ENCODE data around the gene PRKACG. TPM values are rescaled to one million over a fixed set of nuclear protein-coding genes. Genes with fewer than 3 reads are reported as not detected.

Gene PRKACG
- polyA plus RNA-seq, 1 donor (not counting 4 experiments of a cell fraction or from before 2014, with no cell fraction given) = not detected

DNA sequence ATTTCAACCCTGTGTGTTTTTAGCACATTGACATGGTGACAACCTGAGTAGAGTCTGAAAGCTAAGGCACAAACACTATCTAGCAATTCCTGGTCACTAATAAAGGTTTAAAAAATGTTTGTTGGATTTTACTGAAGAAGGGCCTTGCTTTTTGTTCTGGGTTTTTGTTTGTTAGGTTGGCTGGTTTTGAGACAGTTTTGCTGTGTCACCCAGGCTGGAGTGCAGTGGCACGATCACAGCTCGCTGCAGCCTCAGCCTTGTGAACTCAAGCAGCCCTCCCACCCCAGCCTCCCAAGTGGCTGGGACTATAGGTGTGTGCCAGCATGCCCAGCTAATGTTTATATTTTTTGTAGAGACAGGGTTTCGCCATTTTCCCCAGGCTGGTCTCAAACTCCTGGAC lies 39.0 kb downstream of the PRKACG start:
- TF ChIP-seq, protein P1, sequence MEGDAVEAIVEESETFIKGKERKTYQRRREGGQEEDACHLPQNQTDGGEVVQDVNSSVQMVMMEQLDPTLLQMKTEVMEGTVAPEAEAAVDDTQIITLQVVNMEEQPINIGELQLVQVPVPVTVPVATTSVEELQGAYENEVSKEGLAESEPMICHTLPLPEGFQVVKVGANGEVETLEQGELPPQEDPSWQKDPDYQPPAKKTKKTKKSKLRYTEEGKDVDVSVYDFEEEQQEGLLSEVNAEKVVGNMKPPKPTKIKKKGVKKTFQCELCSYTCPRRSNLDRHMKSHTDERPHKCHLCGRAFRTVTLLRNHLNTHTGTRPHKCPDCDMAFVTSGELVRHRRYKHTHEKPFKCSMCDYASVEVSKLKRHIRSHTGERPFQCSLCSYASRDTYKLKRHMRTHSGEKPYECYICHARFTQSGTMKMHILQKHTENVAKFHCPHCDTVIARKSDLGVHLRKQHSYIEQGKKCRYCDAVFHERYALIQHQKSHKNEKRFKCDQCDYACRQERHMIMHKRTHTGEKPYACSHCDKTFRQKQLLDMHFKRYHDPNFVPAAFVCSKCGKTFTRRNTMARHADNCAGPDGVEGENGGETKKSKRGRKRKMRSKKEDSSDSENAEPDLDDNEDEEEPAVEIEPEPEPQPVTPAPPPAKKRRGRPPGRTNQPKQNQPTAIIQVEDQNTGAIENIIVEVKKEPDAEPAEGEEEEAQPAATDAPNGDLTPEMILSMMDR (optimal IDR thresholded peaks at IDR 0.05 in 1 of 3, IDR thresholded peaks at IDR 0.05 in 1 of 3, conservative IDR thresholded peaks at IDR 0.05 in 1 of 3; ENCODE audit: extremely low read depth in 1 of 3, insufficient read depth in 2 of 3, low read length in 3 of 3) = no peak
- TF ChIP-seq EZH2 (IDR thresholded peaks at IDR 0.05; ENCODE audit: low read length) = no peak
- H3K79me2 ChIP-seq (ENCODE audit: control insufficient read depth, insufficient read depth, low read length) = no peaks in the 10 kb centered on the region
- no peak for FAIRE-seq

DNA sequence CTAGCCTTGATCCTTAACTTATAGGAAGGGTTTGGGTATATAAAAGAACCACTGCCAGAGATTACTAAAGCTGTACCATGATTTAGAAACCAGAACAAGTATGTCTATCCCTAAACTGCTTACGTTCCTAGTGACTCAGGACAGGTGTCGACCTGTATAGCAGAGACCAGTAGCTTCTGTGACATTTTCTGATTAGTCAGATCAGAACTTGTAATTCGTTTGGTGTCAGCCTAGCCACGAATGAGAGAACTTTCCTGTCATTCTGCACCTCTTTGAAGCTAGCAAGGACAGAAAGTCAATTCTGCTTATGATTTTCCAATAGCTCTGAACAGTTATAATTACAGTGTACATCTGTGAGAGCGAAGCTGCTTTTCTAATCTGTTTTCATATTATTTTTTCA lies 39.5 kb downstream of the PRKACG start:
- Histone ChIP-seq H3K27me3 (ENCODE audit: control insufficient read depth, extremely low read depth, insufficient read depth, low read length) (no peaks in the 10 kb centered on the region), H3K79me2 (ENCODE audit: control insufficient read depth, insufficient read depth, low read length) (no peaks in the 10 kb centered on the region), H3K36me3 (ENCODE audit: control insufficient read depth in 2 of 2, extremely low read depth in 1 of 2, insufficient read depth in 2 of 2, low read length in 2 of 2) (no peaks in the 10 kb centered on the region), H3K4me1 (ENCODE audit: control insufficient read depth, extremely low read depth, insufficient read depth, low read length) (no peaks in the 10 kb centered on the region), H3K4me3 (ENCODE audit: control insufficient read depth in 2 of 3, extremely low read depth in 1 of 3, insufficient read depth in 2 of 3, low read depth in 1 of 3, low read length in 3 of 3) (no peak overlapping the region), H2AFZ (ENCODE audit: control insufficient read depth, low read length) (no peak overlapping the region), H3K4me2 (ENCODE audit: control insufficient read depth, extremely low read depth, insufficient read depth, low read depth, low read length) (no peak overlapping the region), H3K27ac (ENCODE audit: control insufficient read depth, insufficient read depth, low read length) (no peak overlapping the region), H3K9me3 (ENCODE audit: control insufficient read depth, low read depth, low read length) (no peaks in the 10 kb centered on the region), H3K9ac (ENCODE audit: control insufficient read depth, extremely low read depth, insufficient read depth, low read length) (no peak overlapping the region), H4K20me1 (ENCODE audit: control insufficient read depth, extremely low read depth, insufficient read depth, low read length) (no peaks in the 10 kb centered on the region), H3K9me1 (ENCODE audit: control insufficient read depth, extremely low read depth, insufficient read depth, low read length) (no peaks in the 10 kb centered on the region)
- dilution Hi-C loops (cut with MboI; ENCODE audit: extremely low pct_ligation_motif_present, low sequenced_read_pairs) = no loop called here
- no peak for DNase-seq (ENCODE audit: low read depth, low spot score)
- no peak for FAIRE-seq
- TF ChIP-seq, protein P1 (optimal IDR thresholded peaks at IDR 0.05 in 1 of 3, IDR thresholded peaks at IDR 0.05 in 1 of 3, conservative IDR thresholded peaks at IDR 0.05 in 1 of 3; ENCODE audit: extremely low read depth in 1 of 3, insufficient read depth in 2 of 3, low read length in 3 of 3) = no peak
- no peak for TF ChIP-seq EZH2 (IDR thresholded peaks at IDR 0.05; ENCODE audit: low read length)

More for the DNA sequence above, 39.0 kb downstream of the PRKACG start:
- H3K4me3 ChIP-seq (ENCODE audit: control insufficient read depth in 2 of 3, extremely low read depth in 1 of 3, insufficient read depth in 2 of 3, low read depth in 1 of 3, low read length in 3 of 3) = no peak overlapping the region
- no peak overlapping the region for H2AFZ ChIP-seq (ENCODE audit: control insufficient read depth, low read length)
- H3K4me2 ChIP-seq (ENCODE audit: control insufficient read depth, extremely low read depth, insufficient read depth, low read depth, low read length) = no peak overlapping the region
- no peaks in the 10 kb centered on the region for H3K9me3 ChIP-seq (ENCODE audit: control insufficient read depth, low read depth, low read length)
- no peak overlapping the region for H3K9ac ChIP-seq (ENCODE audit: control insufficient read depth, extremely low read depth, insufficient read depth, low read length)
- no peaks in the 10 kb centered on the region for H3K4me1 ChIP-seq (ENCODE audit: control insufficient read depth, extremely low read depth, insufficient read depth, low read length)
- H3K27me3 ChIP-seq (ENCODE audit: control insufficient read depth, extremely low read depth, insufficient read depth, low read length) = no peaks in the 10 kb centered on the region
- H3K9me1 ChIP-seq (ENCODE audit: control insufficient read depth, extremely low read depth, insufficient read depth, low read length) = no peaks in the 10 kb centered on the region
- no peak for DNase-seq (ENCODE audit: low read depth, low spot score)
- H3K36me3 ChIP-seq (ENCODE audit: control insufficient read depth in 2 of 2, extremely low read depth in 1 of 2, insufficient read depth in 2 of 2, low read length in 2 of 2) = no peaks in the 10 kb centered on the region
- H3K27ac ChIP-seq (ENCODE audit: control insufficient read depth, insufficient read depth, low read length) = no peak overlapping the region
- H4K20me1 ChIP-seq (ENCODE audit: control insufficient read depth, extremely low read depth, insufficient read depth, low read length) = no peaks in the 10 kb centered on the region
- dilution Hi-C loops (cut with MboI; ENCODE audit: extremely low pct_ligation_motif_present, low sequenced_read_pairs) = loop anchor here (25.0 kb wide), 1 partner anchor 363 kb away; no protein-coding TSS in a partner anchor
